Activated T-helper 2 cell treated with anti-CD3 and anti-CD28 coated beads, Interferon-gamma antibody, Interleukin-2, Interleukin-4, amounts not matched to agents 10 μg/mL and 5 μg/mL and 100 μg/mL, durations not matched to agents 14 hours and 24 hours and 36 hours (primary cell): ENCODE results near the gene IGFBP2. TPM values are rescaled to one million over a fixed set of nuclear protein-coding genes. Genes with fewer than 3 reads are reported as not detected.
A peak's percentile ranks its signal among the peaks of the same experiment; 100 is the strongest.

Source experiments
- DNase-seq: peaks from one replicate; pipeline ENCODE4 v3.0.0; 2021; ENCODE audit warnings: low spot score
- H3K27ac Mint-ChIP-seq: one replicate; pipeline ENCODE4 v1.8.0; 2021; ENCODE audit warnings: mixed read lengths
- H3K27me3 Mint-ChIP-seq: one replicate; pipeline ENCODE4 v1.8.0; 2021; ENCODE audit warnings: low read depth, mixed read lengths
- H3K36me3 Mint-ChIP-seq: one replicate; pipeline ENCODE4 v1.8.0; 2021; ENCODE audit warnings: low read depth, mixed read lengths
- H3K4me1 Mint-ChIP-seq: one replicate; pipeline ENCODE4 v1.8.0; 2021; ENCODE audit warnings: low read depth, mixed read lengths
- H3K4me3 Mint-ChIP-seq: one replicate; pipeline ENCODE4 v1.8.0; 2021; ENCODE audit warnings: low read depth, mild to moderate bottlenecking, moderate library complexity, mixed read lengths
- H3K9me3 Mint-ChIP-seq: one replicate; pipeline ENCODE4 v1.8.0; 2021; ENCODE audit warnings: mixed read lengths
- intact Hi-C: fragments of 100-400 bp; cut with micrococcal nuclease; formaldehyde crosslinking; loops from one replicate; pipeline ENCODE4 v1.15.1; 2023
- total RNA-seq: library from RNA; stranded (reverse); gene quantifications from 2 replicates; pipeline ENCODE4 v1.2.3, GENCODE V29; 2022

IGFBP2 gene
- total RNA-seq, 1 donor from 2014 or later, result 30.1 TPM

DNA sequence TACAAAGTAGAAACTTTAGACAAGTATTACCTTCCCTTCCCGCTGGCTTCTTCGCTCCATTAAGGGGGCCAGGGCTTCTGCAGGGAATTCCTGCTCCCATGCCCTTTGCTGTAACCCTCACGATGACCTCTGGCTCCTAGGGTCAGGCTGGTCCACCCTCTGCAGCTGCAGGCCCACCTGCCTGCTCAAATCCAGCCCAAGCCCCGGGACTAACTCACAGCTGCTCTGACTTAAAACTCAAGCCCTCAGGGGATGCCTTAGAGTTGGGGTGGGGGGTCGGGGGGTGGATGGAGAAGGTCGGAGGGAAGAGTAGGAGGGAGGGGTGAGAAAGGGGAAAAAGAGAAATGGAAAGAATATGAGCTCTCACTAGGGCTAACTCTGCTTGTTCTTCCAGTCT lies 57.2 kb downstream of the IGFBP2 start:
- H3K36me3 Mint-ChIP-seq, result no peaks in the 10 kb centered on the region
- H3K9me3 Mint-ChIP-seq, result no peaks in the 10 kb centered on the region
- no peak overlapping the region for H3K27ac Mint-ChIP-seq
- peaks cover 25% of the 10 kb centered on the region for H3K4me1 Mint-ChIP-seq
- H3K27me3 Mint-ChIP-seq, result peaks cover 56% of the 10 kb centered on the region
- intact Hi-C loops, result loop anchor here (5.0 kb wide), 1 partner anchor 402 kb away; no protein-coding TSS in a partner anchor
- H3K4me3 Mint-ChIP-seq, result no peak overlapping the region
- no peak for DNase-seq

DNA sequence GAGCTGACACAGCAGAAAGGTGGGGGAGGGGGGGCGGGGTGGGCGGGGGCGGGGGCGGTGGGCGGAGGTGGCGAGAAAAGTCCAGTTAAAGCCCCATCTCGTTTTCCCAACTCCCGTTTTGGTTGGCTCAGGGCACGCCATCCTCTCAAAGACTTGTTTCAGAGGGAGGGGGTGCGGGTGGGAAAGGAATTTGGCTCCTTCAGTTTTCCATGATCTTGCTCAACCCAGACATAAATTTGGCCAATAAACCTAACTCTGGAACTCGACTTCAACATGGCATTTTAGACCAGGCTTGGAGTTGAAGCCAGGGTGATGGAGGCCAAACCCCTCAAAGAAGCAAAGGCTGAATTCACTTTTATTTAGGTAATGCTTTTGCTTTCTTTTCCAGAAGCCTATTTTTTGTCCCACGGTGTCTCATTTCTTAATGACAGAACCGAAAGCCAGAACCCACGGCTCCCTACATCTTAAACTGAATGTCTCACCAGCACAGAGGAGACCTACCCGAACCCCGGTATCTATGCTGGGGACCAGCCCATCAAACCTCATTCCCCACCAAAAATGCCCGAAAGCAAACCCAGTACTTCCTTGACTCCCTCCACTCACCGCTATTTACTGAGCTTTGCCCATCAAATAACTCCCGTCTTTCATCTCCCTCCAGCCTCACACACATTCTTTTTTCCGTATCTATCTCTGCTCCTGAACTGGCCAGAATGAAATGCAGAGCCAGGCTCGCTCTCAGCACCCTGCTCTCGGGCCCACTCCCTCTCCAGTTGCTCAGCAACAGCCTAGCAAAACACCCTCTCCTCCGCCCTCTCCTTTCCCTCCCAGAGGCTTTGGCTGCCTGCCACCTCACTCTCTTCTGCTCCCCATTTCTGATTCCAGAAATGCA lies 57.9 kb downstream of the IGFBP2 start:
- Mint-ChIP-seq H3K27ac (no peak overlapping the region), H3K36me3 (no peaks in the 10 kb centered on the region), H3K4me1 (peaks cover 25% of the 10 kb centered on the region), H3K4me3 (peak overlapping the region; percentile 11), H3K9me3 (no peaks in the 10 kb centered on the region), H3K27me3 (peaks cover 58% of the 10 kb centered on the region)
- intact Hi-C loops, result loop anchor here (5.0 kb wide), 1 partner anchor 401 kb away; no protein-coding TSS in a partner anchor
- DNase-seq, result no peak

DNA sequence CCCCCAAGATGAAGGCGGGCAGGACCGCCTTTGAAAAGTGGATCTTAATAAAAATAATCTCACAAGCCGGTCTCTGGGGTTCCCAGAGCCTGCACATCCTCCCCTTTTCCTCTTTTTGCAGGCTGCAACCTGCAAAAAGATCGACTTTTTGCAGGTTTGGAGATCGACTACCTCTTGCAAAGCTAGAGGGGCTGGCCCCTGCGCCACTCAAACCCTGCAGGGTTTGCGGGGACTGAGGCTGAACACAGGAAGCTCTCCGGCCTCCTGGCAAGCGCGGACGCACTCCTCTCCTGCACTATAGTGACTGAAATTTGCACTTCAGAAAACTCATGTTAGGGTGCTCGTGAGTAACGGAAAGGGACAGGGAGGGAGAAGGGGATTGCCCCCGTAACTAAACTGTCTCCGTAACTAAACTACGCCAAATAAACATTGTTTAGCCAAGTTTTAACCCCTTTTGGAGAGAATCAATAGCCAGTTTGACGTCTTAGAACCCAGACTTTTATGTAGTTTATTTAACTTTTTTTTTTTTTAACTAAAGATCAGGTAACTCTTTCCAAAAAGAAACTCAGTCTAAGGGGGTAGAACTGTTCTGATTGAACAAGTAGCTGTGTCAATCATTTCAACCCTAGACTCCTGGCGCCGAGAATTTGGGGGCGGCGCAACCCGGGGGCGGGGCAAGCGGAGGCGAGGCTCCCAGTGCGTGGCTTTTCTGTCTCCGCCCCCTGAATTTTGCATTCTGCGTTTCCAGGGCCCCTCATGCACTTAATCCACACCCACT lies 59.6 kb downstream of the IGFBP2 start:
- Mint-ChIP-seq H3K27me3 (peaks cover 66% of the 10 kb centered on the region), H3K4me3 (peak overlapping the region; percentile 83), H3K27ac (peak overlapping the region; percentile 68)

DNA sequence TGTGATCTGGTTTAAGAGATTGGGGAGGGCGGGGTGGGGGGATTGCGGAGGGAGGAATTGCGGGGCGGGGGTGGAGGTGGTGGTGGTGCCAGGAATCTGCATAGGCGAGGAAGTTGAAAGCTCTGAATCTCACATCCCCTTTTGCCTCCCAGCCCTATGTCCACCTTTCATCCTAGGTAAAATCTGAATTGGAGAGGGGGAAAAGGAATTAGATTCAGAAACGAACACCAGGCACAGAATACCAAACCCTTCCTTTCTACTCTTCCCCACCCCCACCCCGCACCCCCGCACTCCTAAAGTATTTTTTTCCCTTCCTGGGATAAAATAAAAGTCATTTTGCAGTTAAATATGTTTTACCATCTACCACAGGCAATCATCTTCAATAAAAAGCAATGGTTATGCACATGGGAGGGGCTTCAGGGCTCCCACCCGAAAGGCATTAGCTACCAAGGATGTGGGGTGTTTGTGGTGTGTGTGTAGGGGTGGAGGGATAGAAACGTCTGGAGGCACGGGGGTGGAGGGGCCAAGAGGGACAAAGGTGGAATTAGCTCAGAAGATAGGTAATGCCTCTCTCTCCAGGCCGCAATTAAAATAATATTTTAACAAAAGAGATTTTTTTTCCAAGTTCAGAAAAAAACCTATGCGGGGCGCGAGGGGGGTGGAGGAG lies 60.3 kb downstream of the IGFBP2 start:
- intact Hi-C loops, result loop anchor here (2.0 to 5.0 kb wide), 2 partner anchors 399 to 529 kb away; no protein-coding TSS in a partner anchor
- Mint-ChIP-seq H3K36me3 (no peaks in the 10 kb centered on the region), H3K9me3 (no peaks in the 10 kb centered on the region), H3K4me3 (peak overlapping the region; percentile 60), H3K27ac (no peak overlapping the region), H3K27me3 (peaks cover 66% of the 10 kb centered on the region), H3K4me1 (peaks cover 25% of the 10 kb centered on the region)
- DNase-seq, result no peak

More for the DNA sequence above, 59.6 kb downstream of the IGFBP2 start:
- Mint-ChIP-seq H3K9me3 (no peaks in the 10 kb centered on the region), H3K4me1 (peaks cover 25% of the 10 kb centered on the region), H3K36me3 (no peaks in the 10 kb centered on the region)
- intact Hi-C loops, result loop anchor here (2.0 to 5.0 kb wide), 2 partner anchors 399 to 530 kb away; no protein-coding TSS in a partner anchor
- DNase-seq, result peak; percentile 65

DNA sequence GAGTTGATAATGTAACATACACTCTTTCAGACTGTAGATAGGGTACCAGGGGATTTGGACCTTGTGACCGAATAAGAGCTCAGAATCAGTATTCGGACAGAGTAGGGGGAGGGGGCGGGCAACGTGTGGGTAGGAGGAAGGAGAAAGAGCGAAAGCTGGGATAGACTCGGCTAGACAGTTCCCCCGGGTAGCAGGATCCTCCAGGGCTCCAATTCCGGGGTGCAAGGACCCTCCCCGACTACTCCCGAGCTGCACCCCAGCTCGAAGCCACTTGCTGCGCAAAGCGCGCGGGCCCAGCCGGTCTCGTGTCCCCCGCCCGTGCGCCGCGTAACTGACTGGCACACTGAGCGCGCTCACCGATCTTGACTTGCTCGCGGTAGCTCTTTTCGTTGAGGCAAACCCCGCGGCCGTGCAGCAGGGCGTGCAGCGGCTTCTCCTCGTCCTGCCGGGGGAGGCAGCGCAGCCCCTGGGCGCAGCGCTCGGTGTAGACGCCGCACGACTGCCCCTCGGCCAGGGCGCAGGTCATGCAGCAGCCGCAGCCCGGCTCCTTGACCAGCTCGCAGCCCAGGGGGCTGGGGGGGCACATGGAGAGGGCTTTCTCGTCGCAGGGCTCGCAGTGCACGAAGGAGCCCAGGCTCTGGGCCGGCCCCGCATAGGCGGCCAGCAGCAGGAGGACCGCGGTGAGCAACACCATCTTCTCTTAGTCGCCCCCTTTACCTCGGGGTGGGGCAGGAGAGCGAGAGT lies 61.0 kb downstream of the IGFBP2 start:
- peaks cover 25% of the 10 kb centered on the region for H3K4me1 Mint-ChIP-seq
- no peaks in the 10 kb centered on the region for H3K36me3 Mint-ChIP-seq
- peak overlapping the region; percentile 55 for H3K4me3 Mint-ChIP-seq
- intact Hi-C loops, result loop anchor here (5.0 kb wide), 1 partner anchor 398 kb away; no protein-coding TSS in a partner anchor
- H3K27ac Mint-ChIP-seq, result no peak overlapping the region
- peak; percentile 34 for DNase-seq
- H3K27me3 Mint-ChIP-seq, result peaks cover 62% of the 10 kb centered on the region
- no peaks in the 10 kb centered on the region for H3K9me3 Mint-ChIP-seq

DNA sequence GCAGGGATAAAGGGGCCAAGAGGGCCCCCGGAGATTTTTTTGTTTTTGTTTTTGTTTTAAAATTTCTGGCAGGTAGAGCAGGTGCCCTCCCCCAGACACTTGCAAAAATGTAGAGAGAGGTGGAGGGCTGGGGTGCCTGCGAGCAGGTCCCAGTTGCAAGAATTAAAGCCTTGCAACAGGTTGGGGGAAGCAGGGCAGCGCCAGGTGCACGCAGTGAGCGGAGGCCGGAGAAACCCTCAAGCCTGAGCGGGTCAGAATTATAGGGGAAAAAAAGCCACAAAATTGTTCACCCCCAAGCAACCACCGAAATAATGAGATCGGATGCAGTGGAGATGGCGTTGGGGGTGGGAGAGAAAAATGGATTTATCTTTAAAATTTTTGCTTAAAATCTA lies 61.6 kb downstream of the IGFBP2 start:
- intact Hi-C loops, result loop anchor here (5.0 kb wide), 3 partner anchors 397 to 1017 kb away; no protein-coding TSS in a partner anchor
- Mint-ChIP-seq H3K27me3 (peaks cover 59% of the 10 kb centered on the region), H3K36me3 (no peaks in the 10 kb centered on the region), H3K9me3 (no peaks in the 10 kb centered on the region), H3K4me3 (no peak overlapping the region), H3K27ac (no peak overlapping the region), H3K4me1 (peaks cover 25% of the 10 kb centered on the region)
- no peak for DNase-seq

DNA sequence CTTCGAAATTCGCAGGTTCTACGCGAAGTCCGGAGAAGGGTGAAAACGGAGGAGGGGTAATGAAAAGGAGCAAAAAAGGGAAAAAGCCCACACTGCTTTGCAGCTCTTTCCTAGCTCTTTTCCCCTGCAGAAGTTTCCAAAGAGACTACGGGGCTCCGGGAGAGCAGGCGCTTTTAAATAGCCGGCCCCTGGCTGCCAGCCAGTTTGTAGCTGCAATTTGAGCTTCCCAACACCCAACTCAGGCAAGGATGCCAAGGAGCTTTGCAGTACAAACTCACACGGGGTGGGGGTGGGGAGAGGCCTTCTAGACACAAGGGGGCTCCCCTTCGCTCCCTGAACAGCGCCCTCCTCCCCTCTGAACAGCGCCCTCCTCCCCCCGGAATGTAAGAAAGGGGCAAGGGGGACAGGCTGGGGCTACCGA lies 62.2 kb downstream of the IGFBP2 start, which contains the start of gene IGFBP5:
Gene IGFBP5, minus strand, starts transcription at position 149 of the 421 bp plus-strand sequence. CDS start 774 bp downstream, outside the sequence.
- H3K4me3 Mint-ChIP-seq, result peak within 1 kb of the TSS; percentile 55
- intact Hi-C loops, result loop anchor here (5.0 kb wide), 2 partner anchors 472 to 1017 kb away; no protein-coding TSS in a partner anchor

DNA sequence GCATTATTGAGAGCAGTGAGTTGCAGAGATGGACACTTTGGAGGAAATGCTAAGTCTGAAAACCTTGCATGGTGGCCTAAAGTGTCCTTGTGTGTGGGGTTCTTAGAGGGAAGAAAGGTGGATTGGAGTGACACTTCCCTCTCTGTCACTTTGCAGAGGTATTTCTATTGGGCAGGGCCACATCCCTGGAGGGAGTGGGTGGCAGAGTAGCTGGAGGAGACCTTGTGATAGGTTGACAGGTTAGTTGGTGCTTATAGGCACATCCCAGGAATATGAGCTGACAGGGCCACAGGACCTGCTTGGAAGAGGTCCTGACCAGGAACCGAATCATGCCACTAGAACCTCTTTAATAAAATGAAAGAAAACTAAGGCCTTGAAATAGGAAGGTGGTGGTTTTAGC lies 63.1 kb downstream of the IGFBP2 start:
- no peak overlapping the region for H3K4me3 Mint-ChIP-seq
- DNase-seq, result no peak
- H3K4me1 Mint-ChIP-seq, result peaks cover 22% of the 10 kb centered on the region
- no peaks in the 10 kb centered on the region for H3K9me3 Mint-ChIP-seq
- no peak overlapping the region for H3K27ac Mint-ChIP-seq
- intact Hi-C loops, result loop anchor here (5.0 kb wide), 2 partner anchors 471 to 1016 kb away; no protein-coding TSS in a partner anchor
- peaks cover 50% of the 10 kb centered on the region for H3K27me3 Mint-ChIP-seq
- H3K36me3 Mint-ChIP-seq, result no peaks in the 10 kb centered on the region

More for the DNA sequence above, 62.2 kb downstream of the IGFBP2 start, which contains the start of gene IGFBP5:
- no peaks in the 10 kb centered on the region for H3K9me3 Mint-ChIP-seq
- no peak within 1 kb of the TSS for H3K27ac Mint-ChIP-seq
- DNase-seq, result no peak
- peaks cover 25% of the 10 kb centered on the region for H3K4me1 Mint-ChIP-seq
- H3K27me3 Mint-ChIP-seq, result peaks cover 55% of the 10 kb centered on the region
- H3K36me3 Mint-ChIP-seq, result no peaks in the 10 kb centered on the region

DNA sequence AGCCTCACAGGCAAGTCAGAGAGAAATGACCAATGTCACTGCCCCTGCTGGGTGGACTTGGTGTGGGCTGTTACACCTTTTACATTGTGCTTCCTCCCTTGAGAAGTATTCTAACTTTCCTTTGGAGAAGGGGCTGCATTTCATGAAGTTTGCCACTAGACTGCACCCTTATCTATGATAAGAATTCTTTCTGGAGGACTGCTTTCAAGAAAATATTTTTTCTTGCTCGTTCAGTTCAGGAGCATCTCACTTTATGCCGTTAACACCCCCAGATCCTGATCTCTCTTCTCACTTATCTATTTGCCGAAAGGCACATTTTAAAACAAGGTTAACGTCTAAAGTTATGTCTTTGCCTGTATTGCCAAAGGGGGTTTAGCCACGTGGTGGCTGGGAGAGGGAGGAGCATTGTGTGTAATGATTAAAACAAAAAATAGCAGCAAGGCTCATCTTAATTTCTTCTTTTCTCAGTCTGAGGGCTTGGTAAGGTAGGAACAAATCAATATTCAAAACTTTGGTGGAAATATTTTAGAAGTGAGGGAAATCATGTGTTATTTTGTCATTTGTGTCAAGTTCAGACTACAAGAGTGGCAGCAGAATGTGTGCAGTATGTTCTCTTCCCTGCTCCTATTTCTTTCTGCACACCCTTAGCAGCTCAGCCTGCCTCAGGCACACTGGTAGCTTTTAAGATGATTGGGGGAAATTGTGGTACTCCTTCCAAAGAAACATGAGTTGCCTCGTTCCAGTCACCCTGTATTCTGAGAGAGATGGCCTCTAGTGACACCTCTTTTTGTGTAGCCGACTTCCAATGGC lies 63.7 kb downstream of the IGFBP2 start:
- intact Hi-C loops, result loop anchor here (5.0 kb wide), 2 partner anchors 470 to 1015 kb away; no protein-coding TSS in a partner anchor
- H3K4me3 Mint-ChIP-seq, result no peak overlapping the region

DNA sequence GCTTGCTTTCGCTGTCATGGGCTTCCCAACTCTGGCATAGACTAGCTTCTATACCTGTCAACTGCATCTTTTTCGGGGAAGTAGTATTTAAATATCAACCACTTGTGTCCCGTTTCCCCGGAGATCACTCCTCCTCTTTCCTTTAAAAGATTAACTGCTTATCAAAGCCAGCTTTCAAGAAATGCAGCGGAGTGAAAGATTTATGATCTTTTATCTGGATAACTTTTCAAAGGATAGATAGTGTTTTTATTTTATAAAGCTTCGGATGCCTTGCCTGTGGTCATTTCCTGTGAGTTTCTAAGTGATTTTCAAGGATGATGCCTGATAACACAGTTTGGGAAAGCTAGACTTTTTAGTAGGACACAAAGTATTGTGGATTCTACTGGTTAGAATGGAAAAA lies 65.1 kb downstream of the IGFBP2 start:
- intact Hi-C loops, result loop anchor here (1.0 to 5.0 kb wide), 3 partner anchors 469 to 1014 kb away; no protein-coding TSS in a partner anchor
- Mint-ChIP-seq H3K36me3 (no peaks in the 10 kb centered on the region), H3K4me3 (no peak overlapping the region), H3K4me1 (peaks cover 8% of the 10 kb centered on the region), H3K9me3 (no peaks in the 10 kb centered on the region), H3K27me3 (peaks cover 41% of the 10 kb centered on the region), H3K27ac (no peak overlapping the region)
- no peak for DNase-seq

More for the DNA sequence above, 63.7 kb downstream of the IGFBP2 start:
- Mint-ChIP-seq H3K9me3 (no peaks in the 10 kb centered on the region), H3K27me3 (peaks cover 48% of the 10 kb centered on the region), H3K36me3 (no peaks in the 10 kb centered on the region), H3K27ac (no peak overlapping the region), H3K4me1 (peaks cover 19% of the 10 kb centered on the region)
- DNase-seq, result no peak

DNA sequence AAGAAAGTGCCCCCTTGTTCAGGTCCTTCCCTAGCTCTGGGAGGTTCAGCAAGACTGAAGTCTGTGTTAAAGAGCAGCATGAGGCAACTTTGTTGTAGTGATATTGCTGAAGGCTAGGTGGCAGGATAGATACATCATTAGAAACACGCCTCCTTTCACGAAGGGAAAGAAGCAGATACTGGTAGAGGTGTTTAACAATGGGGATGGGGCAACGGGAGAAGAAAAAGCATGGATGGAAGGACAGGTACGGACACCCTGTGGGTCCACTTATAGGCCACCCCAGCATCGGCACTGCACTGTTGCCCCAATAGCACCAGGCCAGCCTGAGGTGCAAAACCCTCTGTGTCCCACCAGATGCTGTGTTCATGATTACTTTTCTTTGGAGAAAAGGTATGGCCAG lies 65.7 kb downstream of the IGFBP2 start:
- DNase-seq, result no peak
- Mint-ChIP-seq H3K27ac (no peak overlapping the region), H3K9me3 (no peaks in the 10 kb centered on the region), H3K4me1 (peaks cover 5% of the 10 kb centered on the region), H3K36me3 (no peaks in the 10 kb centered on the region), H3K27me3 (peaks cover 36% of the 10 kb centered on the region), H3K4me3 (no peak overlapping the region)
- intact Hi-C loops, result loop anchor here (1.0 to 5.0 kb wide), 3 partner anchors 468 to 1013 kb away; no protein-coding TSS in a partner anchor
